Measurements from ENCODE around the gene PDXK. TPM values are rescaled to one million over a fixed set of nuclear protein-coding genes. Genes with fewer than 3 reads are reported as not detected.

The PDXK gene
- polyA plus RNA-seq, 1 donor from 2014 or later, result 22.8 TPM

DNA sequence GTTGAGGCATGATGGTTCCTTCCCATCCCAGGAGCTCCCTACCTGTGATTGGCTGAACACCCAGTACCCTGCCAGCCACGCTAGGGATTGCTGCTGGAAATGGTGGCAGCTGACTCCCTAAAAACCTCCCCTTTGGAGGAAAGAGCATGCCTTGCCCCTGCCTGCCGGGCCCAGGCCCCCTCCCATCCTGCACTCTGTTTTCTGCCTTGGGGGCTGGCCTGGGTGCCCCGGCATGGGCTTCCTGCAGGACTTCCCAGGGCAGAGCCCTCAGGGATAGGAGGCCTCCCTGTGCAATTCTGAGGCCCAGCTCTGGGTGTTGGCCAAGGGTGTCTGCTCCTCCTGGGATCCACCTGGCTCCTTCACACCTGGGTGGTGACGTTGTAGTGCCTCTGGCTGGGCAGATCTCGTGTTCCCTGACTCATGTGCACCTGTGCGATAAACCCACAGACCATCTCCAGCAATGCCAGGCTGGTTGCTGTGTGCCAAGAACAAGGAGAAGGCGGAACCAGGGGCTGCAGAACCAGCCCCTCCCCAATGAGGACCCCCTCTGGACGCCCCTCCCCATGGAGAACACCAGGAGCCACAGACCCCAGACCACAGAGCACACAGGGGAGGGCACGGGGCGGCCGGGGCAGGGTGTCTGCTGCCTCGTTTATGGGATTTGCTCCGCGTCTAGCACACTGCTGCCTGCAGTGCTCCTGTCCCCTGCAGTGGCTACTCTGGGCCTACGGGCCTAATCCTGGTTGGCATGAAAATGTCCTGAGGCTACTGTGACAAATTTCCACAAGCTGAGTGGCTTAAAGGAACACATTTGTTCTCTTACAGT lies 43.6 kb downstream of the PDXK start:
- Histone ChIP-seq H4K20me1 (ENCODE audit: insufficient read depth) (no peaks in the 10 kb centered on the region), H3K79me2 (replicated peaks; ENCODE audit: insufficient read depth, low read length) (no peaks in the 10 kb centered on the region), H3K9ac (ENCODE audit: low read length) (no peak overlapping the region), H3K36me3 (ENCODE audit: insufficient read depth, low read length) (no peaks in the 10 kb centered on the region), H3K27ac (ENCODE audit: low read length) (no peak overlapping the region), H3K4me3 (ENCODE audit: low read length) (no peak overlapping the region), H2AFZ (ENCODE audit: low read depth, low read length) (no peak overlapping the region), H3K27me3 (ENCODE audit: insufficient read depth, low read depth, low read length) (no peaks in the 10 kb centered on the region), H3K4me2 (ENCODE audit: low read length) (no peak overlapping the region), H3F3A (ENCODE audit: insufficient read depth, low read length, poor library complexity, severe bottlenecking) (no peaks in the 10 kb centered on the region), H3K9me2 (ENCODE audit: insufficient read depth, low read length) (no peaks in the 10 kb centered on the region), H3K9me3 (ENCODE audit: low read length) (no peaks in the 10 kb centered on the region)
- TF ChIP-seq, protein P1, sequence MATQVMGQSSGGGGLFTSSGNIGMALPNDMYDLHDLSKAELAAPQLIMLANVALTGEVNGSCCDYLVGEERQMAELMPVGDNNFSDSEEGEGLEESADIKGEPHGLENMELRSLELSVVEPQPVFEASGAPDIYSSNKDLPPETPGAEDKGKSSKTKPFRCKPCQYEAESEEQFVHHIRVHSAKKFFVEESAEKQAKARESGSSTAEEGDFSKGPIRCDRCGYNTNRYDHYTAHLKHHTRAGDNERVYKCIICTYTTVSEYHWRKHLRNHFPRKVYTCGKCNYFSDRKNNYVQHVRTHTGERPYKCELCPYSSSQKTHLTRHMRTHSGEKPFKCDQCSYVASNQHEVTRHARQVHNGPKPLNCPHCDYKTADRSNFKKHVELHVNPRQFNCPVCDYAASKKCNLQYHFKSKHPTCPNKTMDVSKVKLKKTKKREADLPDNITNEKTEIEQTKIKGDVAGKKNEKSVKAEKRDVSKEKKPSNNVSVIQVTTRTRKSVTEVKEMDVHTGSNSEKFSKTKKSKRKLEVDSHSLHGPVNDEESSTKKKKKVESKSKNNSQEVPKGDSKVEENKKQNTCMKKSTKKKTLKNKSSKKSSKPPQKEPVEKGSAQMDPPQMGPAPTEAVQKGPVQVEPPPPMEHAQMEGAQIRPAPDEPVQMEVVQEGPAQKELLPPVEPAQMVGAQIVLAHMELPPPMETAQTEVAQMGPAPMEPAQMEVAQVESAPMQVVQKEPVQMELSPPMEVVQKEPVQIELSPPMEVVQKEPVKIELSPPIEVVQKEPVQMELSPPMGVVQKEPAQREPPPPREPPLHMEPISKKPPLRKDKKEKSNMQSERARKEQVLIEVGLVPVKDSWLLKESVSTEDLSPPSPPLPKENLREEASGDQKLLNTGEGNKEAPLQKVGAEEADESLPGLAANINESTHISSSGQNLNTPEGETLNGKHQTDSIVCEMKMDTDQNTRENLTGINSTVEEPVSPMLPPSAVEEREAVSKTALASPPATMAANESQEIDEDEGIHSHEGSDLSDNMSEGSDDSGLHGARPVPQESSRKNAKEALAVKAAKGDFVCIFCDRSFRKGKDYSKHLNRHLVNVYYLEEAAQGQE (IDR thresholded peaks at IDR 0.05; ENCODE audit: borderline replicate concordance), result no peak
- TF ChIP-seq, protein P2, sequence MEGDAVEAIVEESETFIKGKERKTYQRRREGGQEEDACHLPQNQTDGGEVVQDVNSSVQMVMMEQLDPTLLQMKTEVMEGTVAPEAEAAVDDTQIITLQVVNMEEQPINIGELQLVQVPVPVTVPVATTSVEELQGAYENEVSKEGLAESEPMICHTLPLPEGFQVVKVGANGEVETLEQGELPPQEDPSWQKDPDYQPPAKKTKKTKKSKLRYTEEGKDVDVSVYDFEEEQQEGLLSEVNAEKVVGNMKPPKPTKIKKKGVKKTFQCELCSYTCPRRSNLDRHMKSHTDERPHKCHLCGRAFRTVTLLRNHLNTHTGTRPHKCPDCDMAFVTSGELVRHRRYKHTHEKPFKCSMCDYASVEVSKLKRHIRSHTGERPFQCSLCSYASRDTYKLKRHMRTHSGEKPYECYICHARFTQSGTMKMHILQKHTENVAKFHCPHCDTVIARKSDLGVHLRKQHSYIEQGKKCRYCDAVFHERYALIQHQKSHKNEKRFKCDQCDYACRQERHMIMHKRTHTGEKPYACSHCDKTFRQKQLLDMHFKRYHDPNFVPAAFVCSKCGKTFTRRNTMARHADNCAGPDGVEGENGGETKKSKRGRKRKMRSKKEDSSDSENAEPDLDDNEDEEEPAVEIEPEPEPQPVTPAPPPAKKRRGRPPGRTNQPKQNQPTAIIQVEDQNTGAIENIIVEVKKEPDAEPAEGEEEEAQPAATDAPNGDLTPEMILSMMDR (IDR thresholded peaks at IDR 0.05; ENCODE audit: poor library complexity, severe bottlenecking), result no peak

DNA sequence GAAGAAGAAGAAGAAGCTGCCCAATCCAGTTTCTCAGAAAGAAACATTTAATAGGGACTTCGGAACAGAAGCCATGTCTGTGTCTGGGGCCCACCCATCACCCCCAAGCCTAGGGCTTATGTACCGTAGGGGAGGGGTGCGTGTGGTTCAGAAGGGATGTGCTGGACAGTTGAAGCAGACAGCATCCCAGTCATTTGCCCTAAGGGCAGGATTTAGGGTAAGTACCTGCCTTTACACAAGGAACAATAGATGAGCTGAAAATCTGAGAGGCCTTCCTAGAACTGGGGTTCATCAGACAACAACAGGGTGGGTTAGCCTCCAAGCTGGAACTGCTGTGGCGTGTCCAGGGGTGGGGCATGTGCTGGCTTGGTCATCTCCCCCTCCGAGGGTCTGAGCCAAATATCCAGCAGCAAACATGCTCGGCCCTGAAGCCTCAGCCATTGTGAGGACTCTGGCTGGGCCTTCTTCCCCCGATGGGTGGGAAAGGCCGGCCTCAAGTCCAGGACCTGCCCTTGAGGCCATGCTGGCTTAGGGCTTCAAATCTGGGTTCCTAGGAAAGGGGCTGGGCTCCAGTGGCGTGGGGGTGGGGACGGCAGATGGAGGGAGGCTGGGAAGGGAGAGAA lies 45.1 kb downstream of the PDXK start:
- H3K27me3 ChIP-seq (ENCODE audit: insufficient read depth, low read depth, low read length), result no peaks in the 10 kb centered on the region
- no peaks in the 10 kb centered on the region for H3K79me2 ChIP-seq (replicated peaks; ENCODE audit: insufficient read depth, low read length)
- no peaks in the 10 kb centered on the region for H3K9me3 ChIP-seq (ENCODE audit: low read length)
- no peak overlapping the region for H3K4me3 ChIP-seq (ENCODE audit: low read length)
- no peak overlapping the region for H3K4me2 ChIP-seq (ENCODE audit: low read length)
- H3K9ac ChIP-seq (ENCODE audit: low read length), result no peak overlapping the region
- TF ChIP-seq RAD21 (conservative IDR thresholded peaks at IDR 0.05) (no peak), TAF1 (IDR thresholded peaks at IDR 0.05; ENCODE audit: low read depth) (no peak), EZH2 (IDR thresholded peaks at IDR 0.05; ENCODE audit: borderline replicate concordance, insufficient read depth, low read length, poor library complexity, severe bottlenecking) (no peak), SMC3 (conservative IDR thresholded peaks at IDR 0.05; ENCODE audit: poor library complexity) (no peak), POLR2AphosphoS5 (IDR thresholded peaks at IDR 0.05) (no peak), EP300 (conservative IDR thresholded peaks at IDR 0.05; ENCODE audit: poor library complexity, severe bottlenecking) (no peak), MXI1 (conservative IDR thresholded peaks at IDR 0.05; ENCODE audit: poor library complexity, severe bottlenecking) (no peak)
- TF ChIP-seq, protein P2 (IDR thresholded peaks at IDR 0.05; ENCODE audit: poor library complexity, severe bottlenecking), result no peak
- TF ChIP-seq, protein P1 (IDR thresholded peaks at IDR 0.05; ENCODE audit: borderline replicate concordance), result no peak
- H2AFZ ChIP-seq (ENCODE audit: low read depth, low read length), result no peak overlapping the region
- H3F3A ChIP-seq (ENCODE audit: insufficient read depth, low read length, poor library complexity, severe bottlenecking), result no peaks in the 10 kb centered on the region
- no peak overlapping the region for H3K27ac ChIP-seq (ENCODE audit: low read length)
- H3K36me3 ChIP-seq (ENCODE audit: insufficient read depth, low read length), result no peaks in the 10 kb centered on the region
- no peaks in the 10 kb centered on the region for H4K20me1 ChIP-seq (ENCODE audit: insufficient read depth)
- H3K9me2 ChIP-seq (ENCODE audit: insufficient read depth, low read length), result no peaks in the 10 kb centered on the region
